ENCODE results near the gene SKA3.
"Not testable (repeated sequence)": the region's sequence is repeated elsewhere in the genome, so short reads cannot be mapped to it uniquely, and the experiment has no call there.

Gene SKA3

DNA sequence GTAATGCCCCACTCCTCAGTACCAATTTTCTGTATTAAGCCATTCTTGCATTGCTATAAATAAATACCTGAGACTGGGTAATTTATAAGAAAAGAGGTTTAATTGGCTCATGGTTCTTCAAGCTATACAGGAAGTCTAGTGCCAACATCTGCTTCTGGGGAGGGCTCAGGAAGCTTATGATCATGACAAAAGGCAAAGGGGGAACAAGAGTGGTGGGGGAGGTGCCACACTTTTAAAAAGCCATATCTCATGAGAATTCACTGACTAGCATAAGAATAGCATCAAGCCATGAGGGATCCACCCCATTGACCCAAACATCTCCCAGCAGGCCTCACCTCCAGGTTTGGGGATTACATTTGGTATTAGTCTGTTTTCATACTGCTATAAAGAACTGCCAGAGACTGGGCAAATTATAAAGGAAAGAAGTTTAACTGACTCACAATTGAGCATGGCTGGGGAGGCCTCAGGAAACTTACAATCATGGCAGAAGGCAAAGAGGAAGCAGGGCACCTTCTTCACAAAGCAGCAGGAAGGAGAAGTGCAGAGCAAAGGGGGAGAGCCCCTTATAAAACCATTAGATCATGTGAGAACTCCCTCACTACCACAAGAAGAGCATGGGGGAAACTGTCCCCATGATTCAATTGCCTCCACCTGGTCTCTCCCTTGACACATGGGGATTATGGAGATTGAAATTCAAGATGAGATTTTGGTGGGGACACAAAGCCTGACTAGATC, 25.3 kb upstream of the SKA3 start:
- not testable (repeated sequence) for H3K9ac ChIP-seq (ENCODE audit: low read length); H3K9me3 ChIP-seq (ENCODE audit: control insufficient read depth, low read depth, low read length); H3K4me1 ChIP-seq (ENCODE audit: control insufficient read depth, low read depth, low read length); H3K36me3 ChIP-seq (ENCODE audit: control insufficient read depth, low read depth, low read length); H3K27me3 ChIP-seq (ENCODE audit: control insufficient read depth, insufficient read depth, low read length); H3K27ac ChIP-seq (ENCODE audit: low read length); H3K4me3 ChIP-seq (ENCODE audit: low read length)

DNA sequence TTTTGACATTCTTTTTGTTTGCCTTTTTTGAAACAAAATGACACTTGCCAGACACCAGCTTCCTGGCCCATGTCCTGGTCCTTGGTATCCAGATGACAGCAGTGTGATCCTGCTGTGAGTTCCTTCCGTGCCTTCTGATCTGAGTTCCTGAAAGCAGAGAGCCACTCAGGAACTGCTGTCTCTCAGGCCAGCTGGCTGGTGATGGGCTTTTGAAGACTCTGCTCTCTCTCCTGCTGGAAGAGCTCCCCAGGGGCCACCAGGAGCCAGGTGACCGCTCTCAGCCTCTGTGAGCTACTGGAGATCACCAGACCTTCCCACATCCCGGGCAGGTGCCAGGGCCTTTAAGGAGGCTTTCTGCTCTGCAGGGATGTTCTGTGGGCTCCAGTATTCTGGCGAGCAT, 22.0 kb upstream of the SKA3 start:
- not testable (repeated sequence) for H3K36me3 ChIP-seq (ENCODE audit: control insufficient read depth, low read depth, low read length); H3K4me1 ChIP-seq (ENCODE audit: control insufficient read depth, low read depth, low read length); H3K27ac ChIP-seq (ENCODE audit: low read length); H3K9ac ChIP-seq (ENCODE audit: low read length); H3K9me3 ChIP-seq (ENCODE audit: control insufficient read depth, low read depth, low read length); H3K4me3 ChIP-seq (ENCODE audit: low read length); H3K27me3 ChIP-seq (ENCODE audit: control insufficient read depth, insufficient read depth, low read length)

GRCh38 chr13:21197606-21198225, 21.4 kb upstream of the SKA3 start:
- not testable (repeated sequence) for H3K9ac ChIP-seq (ENCODE audit: low read length); H3K4me3 ChIP-seq (ENCODE audit: low read length); H3K36me3 ChIP-seq (ENCODE audit: control insufficient read depth, low read depth, low read length); H3K27ac ChIP-seq (ENCODE audit: low read length); H3K27me3 ChIP-seq (ENCODE audit: control insufficient read depth, insufficient read depth, low read length); H3K9me3 ChIP-seq (ENCODE audit: control insufficient read depth, low read depth, low read length); H3K4me1 ChIP-seq (ENCODE audit: control insufficient read depth, low read depth, low read length)

- not testable (repeated sequence) for H3K27me3 ChIP-seq (ENCODE audit: control insufficient read depth, insufficient read depth, low read length); H3K4me1 ChIP-seq (ENCODE audit: control insufficient read depth, low read depth, low read length); H3K36me3 ChIP-seq (ENCODE audit: control insufficient read depth, low read depth, low read length); H3K4me3 ChIP-seq (ENCODE audit: low read length); H3K9me3 ChIP-seq (ENCODE audit: control insufficient read depth, low read depth, low read length); H3K27ac ChIP-seq (ENCODE audit: low read length); H3K9ac ChIP-seq (ENCODE audit: low read length)
Observed at GRCh38 chr13:21194756-21195155, 18.4 kb upstream of the SKA3 start.

GRCh38 chr13:21186410-21186809, 10.1 kb upstream of the SKA3 start:
- H3K4me3 ChIP-seq (ENCODE audit: low read length); H3K9me3 ChIP-seq (ENCODE audit: control insufficient read depth, low read depth, low read length); H3K27me3 ChIP-seq (ENCODE audit: control insufficient read depth, insufficient read depth, low read length); H3K9ac ChIP-seq (ENCODE audit: low read length); H3K36me3 ChIP-seq (ENCODE audit: control insufficient read depth, low read depth, low read length); H3K4me1 ChIP-seq (ENCODE audit: control insufficient read depth, low read depth, low read length); H3K27ac ChIP-seq (ENCODE audit: low read length): not testable (repeated sequence)

GRCh38 chr13:21181671-21182070, 5.3 kb upstream of the SKA3 start:
- Histone ChIP-seq H3K9ac (ENCODE audit: low read length) (no peak overlapping the region), H3K4me3 (ENCODE audit: low read length) (no peak overlapping the region), H3K4me1 (ENCODE audit: control insufficient read depth, low read depth, low read length) (no peaks in the 10 kb centered on the region), H3K9me3 (ENCODE audit: control insufficient read depth, low read depth, low read length) (no peaks in the 10 kb centered on the region), H3K27ac (ENCODE audit: low read length) (no peak overlapping the region), H3K27me3 (ENCODE audit: control insufficient read depth, insufficient read depth, low read length) (no peaks in the 10 kb centered on the region), H3K36me3 (ENCODE audit: control insufficient read depth, low read depth, low read length) (no peaks in the 10 kb centered on the region)

DNA sequence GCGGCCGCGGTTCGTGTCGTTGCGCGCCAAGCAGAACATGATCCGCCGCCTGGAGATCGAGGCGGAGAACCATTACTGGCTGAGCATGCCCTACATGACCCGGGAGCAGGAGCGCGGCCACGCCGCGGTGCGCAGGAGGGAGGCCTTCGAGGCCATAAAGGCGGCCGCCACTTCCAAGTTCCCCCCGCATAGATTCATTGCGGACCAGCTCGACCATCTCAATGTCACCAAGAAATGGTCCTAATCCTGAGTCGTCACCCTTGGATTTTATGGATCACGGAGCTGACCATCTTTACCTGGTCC, 581 bp upstream of the SKA3 start:
- H3K4me1 ChIP-seq (ENCODE audit: control insufficient read depth, low read depth, low read length), result peaks cover 3% of the 10 kb centered on the region

GRCh38 chr13:21175656-21176214, 617 bp downstream of the SKA3 start:
- peak overlapping the region; percentile 71 for H3K27ac ChIP-seq (ENCODE audit: low read length)
- H3K4me3 ChIP-seq (ENCODE audit: low read length), result peak overlapping the region; percentile 89
- peaks cover 13% of the 10 kb centered on the region for H3K36me3 ChIP-seq (ENCODE audit: control insufficient read depth, low read depth, low read length)
- peaks cover 3% of the 10 kb centered on the region for H3K4me1 ChIP-seq (ENCODE audit: control insufficient read depth, low read depth, low read length)
- H3K9ac ChIP-seq (ENCODE audit: low read length), result peak overlapping the region; percentile 87
- H3K9me3 ChIP-seq (ENCODE audit: control insufficient read depth, low read depth, low read length), result no peaks in the 10 kb centered on the region
- H3K27me3 ChIP-seq (ENCODE audit: control insufficient read depth, insufficient read depth, low read length), result no peaks in the 10 kb centered on the region

More for the DNA sequence above, 581 bp upstream of the SKA3 start:
- H3K27ac ChIP-seq (ENCODE audit: low read length), result peak overlapping the region; percentile 74
- H3K9me3 ChIP-seq (ENCODE audit: control insufficient read depth, low read depth, low read length), result no peaks in the 10 kb centered on the region
- H3K36me3 ChIP-seq (ENCODE audit: control insufficient read depth, low read depth, low read length), result peaks cover 3% of the 10 kb centered on the region
- H3K4me3 ChIP-seq (ENCODE audit: low read length), result peak overlapping the region; percentile 89
- H3K9ac ChIP-seq (ENCODE audit: low read length), result peak overlapping the region; percentile 87
- H3K27me3 ChIP-seq (ENCODE audit: control insufficient read depth, insufficient read depth, low read length), result no peaks in the 10 kb centered on the region

GRCh38 chr13:21173767-21174166, 2.6 kb downstream of the SKA3 start:
- H3K4me1 ChIP-seq (ENCODE audit: control insufficient read depth, low read depth, low read length); H3K9me3 ChIP-seq (ENCODE audit: control insufficient read depth, low read depth, low read length); H3K4me3 ChIP-seq (ENCODE audit: low read length); H3K27ac ChIP-seq (ENCODE audit: low read length); H3K27me3 ChIP-seq (ENCODE audit: control insufficient read depth, insufficient read depth, low read length); H3K9ac ChIP-seq (ENCODE audit: low read length): not testable (repeated sequence)
- peaks cover 28% of the 10 kb centered on the region for H3K36me3 ChIP-seq (ENCODE audit: control insufficient read depth, low read depth, low read length)

GRCh38 chr13:21171420-21171819, 4.9 kb downstream of the SKA3 start:
- Histone ChIP-seq H3K27ac (ENCODE audit: low read length) (no peak overlapping the region), H3K36me3 (ENCODE audit: control insufficient read depth, low read depth, low read length) (peaks cover 42% of the 10 kb centered on the region), H3K4me3 (ENCODE audit: low read length) (no peak overlapping the region), H3K9me3 (ENCODE audit: control insufficient read depth, low read depth, low read length) (no peaks in the 10 kb centered on the region), H3K27me3 (ENCODE audit: control insufficient read depth, insufficient read depth, low read length) (no peaks in the 10 kb centered on the region), H3K4me1 (ENCODE audit: control insufficient read depth, low read depth, low read length) (peaks cover 3% of the 10 kb centered on the region), H3K9ac (ENCODE audit: low read length) (no peak overlapping the region)

- not testable (repeated sequence) for H3K27me3 ChIP-seq (ENCODE audit: control insufficient read depth, insufficient read depth, low read length); H3K9me3 ChIP-seq (ENCODE audit: control insufficient read depth, low read depth, low read length); H3K4me3 ChIP-seq (ENCODE audit: low read length); H3K27ac ChIP-seq (ENCODE audit: low read length); H3K4me1 ChIP-seq (ENCODE audit: control insufficient read depth, low read depth, low read length); H3K9ac ChIP-seq (ENCODE audit: low read length)
- peaks cover 49% of the 10 kb centered on the region for H3K36me3 ChIP-seq (ENCODE audit: control insufficient read depth, low read depth, low read length)
Observed at GRCh38 chr13:21165606-21166005, 10.7 kb downstream of the SKA3 start.

DNA sequence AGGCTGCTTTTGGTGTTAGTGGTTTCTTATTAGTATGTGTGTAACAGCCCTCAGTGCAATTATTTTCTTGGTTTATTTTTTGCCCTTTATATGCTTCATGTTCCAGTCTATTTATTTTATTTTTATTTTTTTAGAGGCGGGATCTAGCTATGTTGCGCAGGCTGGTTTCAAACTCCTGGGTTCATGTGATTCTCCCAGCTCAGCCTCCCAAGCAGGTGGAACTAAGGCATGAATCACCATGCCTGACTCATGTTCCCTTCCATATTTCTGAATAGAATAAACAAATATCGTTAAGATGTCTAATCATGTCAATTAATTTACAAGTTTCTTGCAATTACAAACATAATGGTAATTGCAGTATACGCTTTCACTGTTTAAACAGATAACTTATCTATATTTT, 11.7 kb downstream of the SKA3 start:
- Histone ChIP-seq H3K27me3 (ENCODE audit: control insufficient read depth, insufficient read depth, low read length) (no peaks in the 10 kb centered on the region), H3K4me1 (ENCODE audit: control insufficient read depth, low read depth, low read length) (no peaks in the 10 kb centered on the region), H3K4me3 (ENCODE audit: low read length) (no peak overlapping the region), H3K36me3 (ENCODE audit: control insufficient read depth, low read depth, low read length) (peaks cover 47% of the 10 kb centered on the region), H3K9ac (ENCODE audit: low read length) (no peak overlapping the region), H3K9me3 (ENCODE audit: control insufficient read depth, low read depth, low read length) (no peaks in the 10 kb centered on the region), H3K27ac (ENCODE audit: low read length) (no peak overlapping the region)

Measured in iPS-18a (cell line).